GM12872 (cell line): Measurements from ENCODE around the gene IFT22.

Experiments
- CTCF ChIP-seq: IDR thresholded peaks from 3 replicates; pipeline ENCODE4 v1.5.1; 2011; ENCODE audit warnings: low read depth, mild to moderate bottlenecking, low read length, moderate library complexity; ENCODE audit not compliant: insufficient read depth

IFT22 gene

GRCh38 chr7:101303102-101303701, 18.4 kb downstream of the IFT22 start:
- no peak for TF ChIP-seq CTCF

GRCh38 chr7:101302641-101303101, 18.9 kb downstream of the IFT22 start:
- no peak for TF ChIP-seq CTCF

GRCh38 chr7:101300465-101301376, 20.9 kb downstream of the IFT22 start:
- TF ChIP-seq CTCF: no peak

GRCh38 chr7:101299511-101300464, 21.8 kb downstream of the IFT22 start:
- no peak for TF ChIP-seq CTCF

GRCh38 chr7:101294832-101295121, 26.8 kb downstream of the IFT22 start:
- TF ChIP-seq CTCF: no peak

- no peak for TF ChIP-seq CTCF
Measured at GRCh38 chr7:101294039-101294831, 27.4 kb downstream of the IFT22 start.
